ENCODE data around the gene SLC35A2.

- no peak for TF ChIP-seq CTCF (IDR thresholded peaks at IDR 0.05; ENCODE audit: borderline replicate concordance, extremely low read depth, low read length, poor library complexity, severe bottlenecking)
- no peak for TF ChIP-seq EZH2 (IDR thresholded peaks at IDR 0.05; ENCODE audit: borderline replicate concordance, low read depth, low read length, severe bottlenecking)
These were observed 21.0 kb downstream of the SLC35A2 start for GRCh38 chrX:48890296-48890925.
